Liver (tissue), 9 donors: ENCODE data around the gene ZNF148. TPM values are rescaled to one million over a fixed set of nuclear protein-coding genes. Genes with fewer than 3 reads are reported as not detected.

ENCODE experiments used
- DNase-seq: peaks from one replicate; pipeline ENCODE4 v3.0.0-alpha.2; 2017; ENCODE audit warnings: low spot score
- H3K27ac ChIP-seq, 2 donors: one replicate each; pipeline ENCODE4 v1.7.0; 2013; ENCODE audit warnings: inconsistent platforms in 2 of 2, low read length in 2 of 2, control low read depth in 1 of 2, low read depth in 1 of 2, mild to moderate bottlenecking in 1 of 2
- H3K27me3 ChIP-seq, 4 donors: one replicate each; pipeline versions ENCODE4 v1.6.1 to v1.7.0; 2013; ENCODE audit warnings: low read length in 3 of 4, inconsistent platforms in 1 of 4, mild to moderate bottlenecking in 1 of 4, moderate library complexity in 1 of 4; ENCODE audit not compliant: control insufficient read depth in 4 of 4, insufficient read depth in 4 of 4
- H3K36me3 ChIP-seq, 4 donors: one replicate each; pipeline versions ENCODE4 v1.6.1 to v1.7.0; 2013; ENCODE audit warnings: low read length in 3 of 4, mild to moderate bottlenecking in 3 of 4, low read depth in 1 of 4, moderate library complexity in 1 of 4; ENCODE audit not compliant: control insufficient read depth in 4 of 4, insufficient read depth in 3 of 4
- H3K4me1 ChIP-seq, 4 donors: one replicate each; pipeline versions ENCODE4 v1.6.1 to v1.7.0; 2013; ENCODE audit warnings: low read length in 3 of 4, mild to moderate bottlenecking in 3 of 4, moderate library complexity in 1 of 4; ENCODE audit not compliant: control insufficient read depth in 4 of 4, insufficient read depth in 4 of 4
- H3K4me3 ChIP-seq, 3 donors: one replicate each; pipeline versions ENCODE4 v1.6.1 to v1.7.0; 2013; ENCODE audit warnings: low read length in 3 of 3, control low read depth in 1 of 3, low read depth in 1 of 3, mild to moderate bottlenecking in 1 of 3
- H3K9ac ChIP-seq, 2 donors: one replicate each; pipeline ENCODE4 v1.7.0; 2013; ENCODE audit warnings: low read length in 2 of 2, mild to moderate bottlenecking in 2 of 2, moderate library complexity in 2 of 2, control low read depth in 1 of 2, low read depth in 1 of 2
- H3K9me3 ChIP-seq, 4 donors: one replicate each; pipeline versions ENCODE4 v1.6.1 to v1.7.0; 2013; ENCODE audit warnings: low read length in 3 of 4; ENCODE audit not compliant: control insufficient read depth in 4 of 4
- ATF3 ChIP-seq: IDR thresholded peaks from 2 replicates; pipeline ENCODE4 v1.6.1; 2016; ENCODE audit warnings: antibody characterized with exemption
- EGR1 ChIP-seq, 2 donors: IDR thresholded peaks; 2 replicates each; pipeline ENCODE4 v1.6.1; 2016 to 2018; ENCODE audit warnings: antibody characterized with exemption in 2 of 2, low read depth in 2 of 2
- FOXA1 ChIP-seq: IDR thresholded peaks from 2 replicates; pipeline ENCODE4 v1.6.1; 2016; ENCODE audit warnings: antibody characterized with exemption
- FOXA2 ChIP-seq: IDR thresholded peaks from 2 replicates; pipeline ENCODE4 v1.6.1; 2016; ENCODE audit warnings: antibody characterized with exemption
- GABPA ChIP-seq, 2 donors: IDR thresholded peaks in 1 of 2; conservative IDR thresholded peaks in 1 of 2; 2 replicates each; pipeline ENCODE4 v1.6.1; 2016; ENCODE audit warnings: antibody characterized with exemption in 2 of 2, mild to moderate bottlenecking in 1 of 2, moderate library complexity in 1 of 2
- HNF4A ChIP-seq, 2 donors: conservative IDR thresholded peaks; 2 replicates each; pipeline ENCODE4 v1.6.1; 2016; ENCODE audit warnings: antibody characterized with exemption in 2 of 2, mild to moderate bottlenecking in 2 of 2
- HNF4G ChIP-seq: IDR thresholded peaks from 2 replicates; pipeline ENCODE4 v1.6.1; 2016; ENCODE audit warnings: antibody characterized with exemption
- JUND ChIP-seq, 2 donors: IDR thresholded peaks; 2 replicates each; pipeline ENCODE4 v1.6.1; 2016; ENCODE audit warnings: antibody characterized with exemption in 2 of 2
- NR2F2 ChIP-seq: IDR thresholded peaks from 2 replicates; pipeline ENCODE4 v1.6.1; 2016; ENCODE audit warnings: antibody characterized with exemption
- RAD21 ChIP-seq, 2 donors: IDR thresholded peaks; 2 replicates each; pipeline ENCODE4 v1.6.1; 2016; ENCODE audit warnings: antibody characterized with exemption in 2 of 2, mild to moderate bottlenecking in 2 of 2
- REST ChIP-seq: IDR thresholded peaks from 2 replicates; pipeline ENCODE4 v1.6.1; 2016; ENCODE audit warnings: antibody characterized with exemption, mild to moderate bottlenecking
- RXRA ChIP-seq, 2 donors: IDR thresholded peaks; 2 replicates each; pipeline ENCODE4 v1.6.1; 2017 to 2018; ENCODE audit warnings: antibody characterized with exemption in 2 of 2, mild to moderate bottlenecking in 1 of 2
- SP1 ChIP-seq: IDR thresholded peaks from 2 replicates; pipeline ENCODE4 v1.6.1; 2018; ENCODE audit warnings: antibody characterized with exemption, mild to moderate bottlenecking
- TAF1 ChIP-seq: conservative IDR thresholded peaks from 2 replicates; pipeline ENCODE4 v1.6.1; 2016; ENCODE audit warnings: antibody characterized with exemption, mild to moderate bottlenecking
- YY1 ChIP-seq: IDR thresholded peaks from 2 replicates; pipeline ENCODE4 v1.6.1; 2016; ENCODE audit warnings: antibody characterized with exemption, mild to moderate bottlenecking
- WGBS: extraction: QIAGEN DNeasy Blood & Tissue Kit; methylation state at CpG from one replicate; pipeline ENCODE4 v1.1.7; 2013; 5-methylcytosine and 5-hydroxymethylcytosine counted together
- polyA plus RNA-seq, 2 donors: library from polyadenylated mRNA; stranded (reverse) in 1 of 2; unstranded in 1 of 2; fragments of 200-250 nt in 1 of 2; fragments of >200 nt in 1 of 2; fragmentation: Nextera tagmentation in 1 of 2; extraction: Ambion mirVana in 1 of 2; gene quantifications; one replicate each; pipeline versions ENCODE4 v1.2.1 to v1.2.3, GENCODE V29; 2013 to 2015
- total RNA-seq, 2 donors: library from RNA; depleted of rRNA; stranded (reverse); fragments of >200 nt; gene quantifications; one replicate each; pipeline ENCODE4 v1.2.3, GENCODE V29; 2014
- TF ChIP-seq, protein P1 (sequence below): IDR thresholded peaks from 2 replicates; pipeline ENCODE4 v1.6.1; 2016; ENCODE audit warnings: antibody characterized with exemption
- TF ChIP-seq, protein P2 (sequence below): IDR thresholded peaks from 2 replicates; pipeline ENCODE4 v1.6.1; 2016; ENCODE audit warnings: antibody characterized with exemption
- TF ChIP-seq, protein P3 (sequence below): fragments of 150-350 bp; IDR thresholded peaks from 2 replicates; pipeline ENCODE4 v1.5.1; 2017; ENCODE audit warnings: improper control_type of control experiment, low read depth, low read length; ENCODE audit not compliant: missing input control
- donor health status: healthy.
- donor health status: healthy.
- donor health status: healthy.
- donor health status: healthy.
- donor health status: healthy.

The ZNF148 gene
- total and polyA plus RNA-seq, 4 donors, result 4.0 to 20.3 (median 17.1) TPM

GRCh38 chr3:125289429-125289981 is 85.6 kb downstream of the ZNF148 start (continued):
- TF ChIP-seq REST (no peak), YY1 (no peak), ATF3 (no peak), NR2F2 (no peak), TAF1 (no peak)

DNA sequence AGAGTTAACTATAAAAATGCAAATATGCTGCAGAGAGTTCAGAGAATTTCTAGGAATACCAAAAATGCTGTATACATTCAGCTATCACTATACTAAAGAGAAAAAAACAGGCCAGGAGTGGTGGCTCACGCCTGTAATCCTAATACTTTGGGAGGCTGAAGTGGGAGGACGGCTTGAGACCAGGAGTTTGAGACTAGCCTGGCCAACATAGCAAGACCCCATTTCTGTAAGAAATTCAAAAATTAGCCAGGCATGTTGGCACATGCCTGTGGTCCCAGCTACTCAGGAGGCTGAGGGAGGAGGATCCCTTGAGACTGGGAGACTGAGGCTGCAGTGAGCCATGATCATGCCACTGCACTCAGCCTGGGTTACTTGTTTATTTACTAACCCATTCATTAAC is 87.9 kb downstream of the ZNF148 start:
- no peak overlapping the region for H3K27ac ChIP-seq
- 98% methylated on average over 2 of the region's 2 CpGs for WGBS
- H3K36me3 ChIP-seq, result peaks cover 0 to 6% (median 3%) of the 10 kb centered on the region in 4 donors
- no peaks in the 10 kb centered on the region for H3K27me3 ChIP-seq
- no peaks in the 10 kb centered on the region for H3K9me3 ChIP-seq
- TF ChIP-seq EGR1 (IDR thresholded peaks at IDR 0.05; ENCODE audit: low read depth in 2 of 2) (no peak), FOXA2 (no peak), SP1 (no peak), HNF4A (conservative IDR thresholded peaks at IDR 0.05) (no peak), RXRA (IDR thresholded peaks at IDR 0.05) (no peak), NR2F2 (no peak), JUND (IDR thresholded peaks at IDR 0.05) (no peak), RAD21 (IDR thresholded peaks at IDR 0.05) (no peak), FOXA1 (no peak), YY1 (no peak), HNF4G (no peak), REST (no peak), TAF1 (no peak), ATF3 (no peak), GABPA (IDR thresholded peaks at IDR 0.05 in 1 of 2, conservative IDR thresholded peaks at IDR 0.05 in 1 of 2) (no peak)
- TF ChIP-seq, protein P1, sequence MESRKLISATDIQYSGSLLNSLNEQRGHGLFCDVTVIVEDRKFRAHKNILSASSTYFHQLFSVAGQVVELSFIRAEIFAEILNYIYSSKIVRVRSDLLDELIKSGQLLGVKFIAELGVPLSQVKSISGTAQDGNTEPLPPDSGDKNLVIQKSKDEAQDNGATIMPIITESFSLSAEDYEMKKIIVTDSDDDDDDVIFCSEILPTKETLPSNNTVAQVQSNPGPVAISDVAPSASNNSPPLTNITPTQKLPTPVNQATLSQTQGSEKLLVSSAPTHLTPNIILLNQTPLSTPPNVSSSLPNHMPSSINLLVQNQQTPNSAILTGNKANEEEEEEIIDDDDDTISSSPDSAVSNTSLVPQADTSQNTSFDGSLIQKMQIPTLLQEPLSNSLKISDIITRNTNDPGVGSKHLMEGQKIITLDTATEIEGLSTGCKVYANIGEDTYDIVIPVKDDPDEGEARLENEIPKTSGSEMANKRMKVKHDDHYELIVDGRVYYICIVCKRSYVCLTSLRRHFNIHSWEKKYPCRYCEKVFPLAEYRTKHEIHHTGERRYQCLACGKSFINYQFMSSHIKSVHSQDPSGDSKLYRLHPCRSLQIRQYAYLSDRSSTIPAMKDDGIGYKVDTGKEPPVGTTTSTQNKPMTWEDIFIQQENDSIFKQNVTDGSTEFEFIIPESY, result no peak
- TF ChIP-seq, protein P2, sequence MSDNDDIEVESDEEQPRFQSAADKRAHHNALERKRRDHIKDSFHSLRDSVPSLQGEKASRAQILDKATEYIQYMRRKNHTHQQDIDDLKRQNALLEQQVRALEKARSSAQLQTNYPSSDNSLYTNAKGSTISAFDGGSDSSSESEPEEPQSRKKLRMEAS, result no peak
- TF ChIP-seq, protein P3, sequence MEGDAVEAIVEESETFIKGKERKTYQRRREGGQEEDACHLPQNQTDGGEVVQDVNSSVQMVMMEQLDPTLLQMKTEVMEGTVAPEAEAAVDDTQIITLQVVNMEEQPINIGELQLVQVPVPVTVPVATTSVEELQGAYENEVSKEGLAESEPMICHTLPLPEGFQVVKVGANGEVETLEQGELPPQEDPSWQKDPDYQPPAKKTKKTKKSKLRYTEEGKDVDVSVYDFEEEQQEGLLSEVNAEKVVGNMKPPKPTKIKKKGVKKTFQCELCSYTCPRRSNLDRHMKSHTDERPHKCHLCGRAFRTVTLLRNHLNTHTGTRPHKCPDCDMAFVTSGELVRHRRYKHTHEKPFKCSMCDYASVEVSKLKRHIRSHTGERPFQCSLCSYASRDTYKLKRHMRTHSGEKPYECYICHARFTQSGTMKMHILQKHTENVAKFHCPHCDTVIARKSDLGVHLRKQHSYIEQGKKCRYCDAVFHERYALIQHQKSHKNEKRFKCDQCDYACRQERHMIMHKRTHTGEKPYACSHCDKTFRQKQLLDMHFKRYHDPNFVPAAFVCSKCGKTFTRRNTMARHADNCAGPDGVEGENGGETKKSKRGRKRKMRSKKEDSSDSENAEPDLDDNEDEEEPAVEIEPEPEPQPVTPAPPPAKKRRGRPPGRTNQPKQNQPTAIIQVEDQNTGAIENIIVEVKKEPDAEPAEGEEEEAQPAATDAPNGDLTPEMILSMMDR, result no peak
- H3K9ac ChIP-seq, result no peak overlapping the region
- peaks cover 0 to 4% (median 2%) of the 10 kb centered on the region in 4 donors for H3K4me1 ChIP-seq
- DNase-seq, result no peak
- no peak overlapping the region for H3K4me3 ChIP-seq
